Measurements from ENCODE around the gene CBLB.

GRCh38 chr3:105868431-105868741, 426 bp downstream of the CBLB start:
- TF ChIP-seq CTCF (conservative IDR thresholded peaks at IDR 0.05; ENCODE audit: low read depth, low read length): no peak
- TF ChIP-seq EZH2phosphoT487 (IDR thresholded peaks at IDR 0.05; ENCODE audit: borderline replicate concordance, low read length): no peak

All from PC-3 (cell line).